GM03348 (cell line): ENCODE data around the gene NEK5.
A peak's percentile ranks its signal among the peaks of the same experiment; 100 is the strongest.

Experiments used
- DNase-seq: peaks from one replicate; pipeline ENCODE4 v3.0.0; 2012; ENCODE audit warnings: low spot score

The NEK5 gene

GRCh38 chr13:52010890-52011631 lies 117.8 kb downstream of the NEK5 start, which contains the start of gene ATP7B:
Gene ATP7B (minus strand): TSS chr13:52011450. CDS start chr13:52011337, 113 bp downstream.
- DNase-seq: peak; percentile 44

DNA sequence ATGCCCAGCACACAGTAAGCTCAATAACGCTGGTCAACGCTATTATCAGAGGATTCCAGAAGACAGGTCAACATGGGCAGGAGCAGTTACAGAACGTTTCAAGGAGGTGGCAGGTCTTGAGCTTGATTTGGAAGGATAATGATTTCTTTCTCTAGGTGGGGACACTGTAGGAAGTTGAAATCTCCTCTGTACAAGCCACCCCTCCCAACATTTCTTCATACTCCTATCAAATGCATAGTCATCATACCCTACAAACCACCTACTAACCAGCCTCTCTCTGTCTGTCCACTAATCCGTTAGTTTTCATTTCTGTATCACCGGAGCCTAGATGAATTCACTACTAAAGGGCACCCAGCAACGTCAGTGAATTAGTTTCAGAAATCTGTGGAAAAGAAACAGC lies 118.9 kb downstream of the NEK5 start:
- DNase-seq: no peak

DNA sequence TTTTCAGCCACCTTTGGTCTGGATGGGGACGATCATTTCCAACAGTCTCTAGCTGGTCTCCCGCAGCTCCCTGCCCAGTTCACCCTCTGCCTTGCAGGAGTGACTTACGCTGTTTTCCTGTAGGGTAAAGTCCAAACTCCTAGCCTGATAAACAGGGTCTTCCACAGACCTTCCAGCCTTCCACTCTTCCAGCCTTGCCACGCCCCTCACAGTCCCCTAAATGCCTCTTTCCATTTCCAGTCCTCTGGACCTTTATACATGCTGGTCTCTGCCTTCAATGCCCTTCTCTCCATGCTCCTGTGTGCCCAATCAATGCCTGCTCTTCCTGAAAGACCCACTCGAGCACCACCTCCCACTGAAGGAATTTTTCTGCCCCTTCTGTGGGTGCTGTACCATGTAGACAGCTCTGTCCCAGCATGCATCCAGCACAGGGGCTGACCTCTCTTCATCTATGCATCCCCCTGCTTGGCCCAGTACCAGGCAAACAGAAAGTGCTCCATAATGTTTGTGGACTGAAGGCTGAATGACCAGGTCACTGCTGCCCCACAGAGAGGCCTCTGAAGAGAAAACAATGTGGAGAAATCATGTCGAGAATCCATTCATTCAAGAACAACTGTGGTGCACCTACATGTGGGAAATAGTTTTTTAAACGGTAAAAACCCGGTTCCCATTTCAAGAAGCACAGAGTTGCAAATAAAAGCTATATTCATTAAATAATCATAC lies 122.2 kb downstream of the NEK5 start:
- DNase-seq: no peak

DNA sequence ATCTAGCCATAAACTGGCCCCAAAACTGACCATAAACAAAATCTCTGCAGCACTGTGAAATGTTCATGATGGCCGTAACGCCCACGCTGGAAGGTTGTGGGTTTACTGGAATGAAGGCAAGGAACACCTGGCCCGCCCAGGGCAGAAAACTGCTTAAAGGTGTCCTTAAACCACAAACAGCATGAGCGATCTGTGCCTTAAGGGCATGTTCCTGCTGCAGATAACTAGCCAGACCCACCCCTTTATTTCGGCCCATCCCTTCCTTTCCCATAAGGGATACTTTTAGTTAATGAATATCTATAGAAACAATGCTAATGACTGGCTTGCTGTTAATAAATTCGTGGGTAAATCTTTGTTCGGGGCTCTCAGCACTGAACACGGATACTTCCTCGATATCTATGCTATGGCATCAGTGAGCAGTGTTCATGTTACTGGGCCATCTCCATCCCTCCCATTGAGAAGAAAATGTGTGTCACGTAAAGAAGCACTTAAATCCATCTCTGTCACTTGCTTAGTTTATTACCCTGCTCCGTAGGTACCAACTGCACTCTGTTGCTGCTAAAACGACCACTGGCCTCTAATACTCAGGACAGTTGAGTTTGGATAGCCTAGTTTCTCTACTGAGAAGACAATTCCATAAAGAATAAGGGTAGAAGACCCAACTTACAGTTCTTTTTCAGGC lies 122.9 kb downstream of the NEK5 start:
- no peak for DNase-seq

DNA sequence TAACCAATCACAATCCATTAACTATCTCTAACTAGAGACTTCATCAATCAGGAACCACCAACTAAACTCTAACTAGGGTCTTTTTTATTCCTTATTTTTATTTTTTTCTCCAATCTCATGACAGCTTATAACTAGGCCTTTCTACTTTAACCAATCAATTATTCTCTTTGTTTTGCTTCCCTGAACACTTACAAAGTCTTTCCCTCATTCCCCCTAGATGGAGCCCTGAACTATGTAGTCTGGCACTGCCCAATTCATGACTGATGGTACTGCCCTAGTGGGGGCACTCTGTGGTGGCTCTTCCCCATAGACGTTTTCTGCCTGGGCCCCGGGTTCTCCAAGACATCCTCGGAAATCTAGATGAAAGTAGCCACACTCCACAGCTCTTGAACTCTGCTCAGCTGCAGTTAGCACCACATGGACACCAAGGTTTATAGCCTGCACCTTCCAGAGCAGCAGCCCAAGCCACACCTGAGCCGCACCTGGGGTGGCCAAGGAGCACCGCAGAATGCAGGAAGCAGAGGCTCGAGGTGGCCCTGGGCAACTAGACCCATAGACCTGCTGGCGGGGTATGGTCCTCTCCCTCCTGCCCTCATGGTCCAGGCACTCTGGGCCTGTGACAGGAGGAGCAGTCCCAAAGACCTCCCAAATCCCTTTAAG lies 124.2 kb downstream of the NEK5 start:
- DNase-seq: no peak

GRCh38 chr13:52003541-52003940 lies 125.3 kb downstream of the NEK5 start:
- DNase-seq: no peak

GRCh38 chr13:52002361-52002760 lies 126.5 kb downstream of the NEK5 start:
- DNase-seq: no peak

DNA sequence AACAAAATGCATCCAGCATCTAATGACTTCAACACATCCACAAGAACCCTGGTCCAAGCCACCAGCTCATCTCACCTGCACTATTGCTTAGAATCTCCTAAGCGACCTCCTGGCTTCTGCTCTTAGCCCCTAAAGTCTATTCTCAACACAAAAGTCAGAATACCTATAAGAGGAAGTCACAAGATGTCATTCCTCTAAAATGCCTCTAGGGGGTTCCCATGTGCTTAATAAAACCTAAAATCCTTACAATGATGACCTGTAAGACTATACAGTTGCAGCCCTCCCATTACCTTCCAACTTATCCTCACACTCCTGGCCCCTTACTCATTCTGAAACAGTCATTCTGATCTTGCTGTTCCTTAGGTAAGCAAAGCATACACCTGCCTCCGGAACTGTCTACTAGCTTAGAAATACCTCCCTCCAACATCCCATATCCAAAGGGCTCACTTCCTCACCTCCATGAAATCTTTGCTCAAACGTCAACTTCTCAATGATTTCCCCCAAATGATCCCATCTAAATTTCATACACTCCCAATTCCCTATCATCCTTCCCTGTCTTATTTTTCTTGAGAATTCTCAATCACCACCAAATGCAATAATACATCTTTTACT lies 127.6 kb downstream of the NEK5 start:
- DNase-seq: peak; percentile 71

- DNase-seq: no peak
Measured at GRCh38 chr13:51999921-52000320, 129.0 kb downstream of the NEK5 start.

DNA sequence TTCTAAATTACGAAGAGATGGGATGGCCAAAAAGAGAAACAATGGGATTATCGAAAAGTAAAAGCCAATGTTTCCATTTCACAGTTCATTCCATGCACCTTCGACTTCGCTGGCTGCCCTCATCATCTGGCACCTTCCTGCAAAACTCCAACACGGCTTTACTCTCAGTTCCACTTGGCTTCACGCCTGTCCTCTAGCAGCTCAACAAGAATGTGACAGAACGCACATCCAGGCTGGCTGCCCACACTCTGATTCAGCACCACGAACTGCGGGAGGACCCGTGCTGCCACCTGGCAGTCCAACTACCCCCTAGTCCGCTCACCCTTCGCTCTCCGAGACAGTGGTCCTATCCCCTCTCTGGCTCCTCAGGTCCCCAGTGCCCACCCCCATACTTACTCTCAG lies 129.4 kb downstream of the NEK5 start:
- DNase-seq: peak; percentile 40

- no peak for DNase-seq
Measured at GRCh38 chr13:51998723-51999509, 130.0 kb downstream of the NEK5 start.

DNA sequence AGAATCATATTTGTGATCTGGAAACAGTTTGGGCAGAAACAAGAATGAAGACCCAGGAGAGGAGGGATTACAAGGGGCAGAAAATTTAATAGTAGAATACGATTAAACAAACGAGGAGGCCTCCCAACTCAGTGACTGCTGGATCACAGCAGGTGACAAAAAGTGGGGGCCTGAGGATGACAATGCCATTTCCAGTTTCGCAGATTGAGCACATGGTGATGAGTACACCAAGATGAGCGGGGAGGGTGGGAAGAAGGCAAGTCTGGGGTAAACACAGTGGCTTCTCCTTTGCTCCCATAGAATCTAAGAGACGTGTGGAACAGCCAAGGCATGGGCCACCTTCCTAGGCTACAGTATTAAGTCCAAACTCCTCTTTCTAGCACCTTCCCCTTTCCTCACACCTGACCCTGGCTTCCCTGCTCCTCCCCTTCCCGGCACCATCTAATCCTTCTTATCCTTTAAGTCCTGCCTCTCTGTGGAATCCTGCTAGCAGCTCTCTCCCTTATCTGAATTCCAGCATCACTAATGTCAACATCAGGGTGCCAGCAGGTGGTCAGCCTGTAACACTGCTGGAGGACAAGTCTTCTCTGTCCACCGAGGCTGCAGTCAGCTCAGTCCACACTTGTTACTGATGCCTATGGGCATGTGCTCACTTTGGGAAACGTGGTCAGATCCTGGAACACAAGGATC lies 131.1 kb downstream of the NEK5 start:
- no peak for DNase-seq

DNA sequence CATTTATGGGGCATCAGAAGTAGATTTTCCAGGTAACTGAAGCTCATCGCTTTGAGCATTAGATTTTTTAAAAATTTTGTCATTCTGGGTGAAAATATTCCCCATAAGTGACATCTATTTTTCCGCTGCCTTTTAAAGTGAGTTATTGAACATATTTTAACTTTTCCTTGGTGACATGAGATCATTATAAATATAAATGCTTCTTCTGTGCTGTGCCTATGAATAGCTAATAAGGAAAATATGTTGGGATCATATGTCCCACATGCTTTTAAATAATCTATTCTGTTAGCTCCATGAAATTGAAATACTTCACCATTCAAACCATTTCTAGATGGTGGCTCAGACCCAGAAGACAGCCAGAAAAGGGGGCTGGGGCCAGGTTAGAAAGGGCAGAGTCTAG lies 131.7 kb downstream of the NEK5 start:
- DNase-seq: no peak

- no peak for DNase-seq
Measured at GRCh38 chr13:51996641-51997040, 132.2 kb downstream of the NEK5 start.

DNA sequence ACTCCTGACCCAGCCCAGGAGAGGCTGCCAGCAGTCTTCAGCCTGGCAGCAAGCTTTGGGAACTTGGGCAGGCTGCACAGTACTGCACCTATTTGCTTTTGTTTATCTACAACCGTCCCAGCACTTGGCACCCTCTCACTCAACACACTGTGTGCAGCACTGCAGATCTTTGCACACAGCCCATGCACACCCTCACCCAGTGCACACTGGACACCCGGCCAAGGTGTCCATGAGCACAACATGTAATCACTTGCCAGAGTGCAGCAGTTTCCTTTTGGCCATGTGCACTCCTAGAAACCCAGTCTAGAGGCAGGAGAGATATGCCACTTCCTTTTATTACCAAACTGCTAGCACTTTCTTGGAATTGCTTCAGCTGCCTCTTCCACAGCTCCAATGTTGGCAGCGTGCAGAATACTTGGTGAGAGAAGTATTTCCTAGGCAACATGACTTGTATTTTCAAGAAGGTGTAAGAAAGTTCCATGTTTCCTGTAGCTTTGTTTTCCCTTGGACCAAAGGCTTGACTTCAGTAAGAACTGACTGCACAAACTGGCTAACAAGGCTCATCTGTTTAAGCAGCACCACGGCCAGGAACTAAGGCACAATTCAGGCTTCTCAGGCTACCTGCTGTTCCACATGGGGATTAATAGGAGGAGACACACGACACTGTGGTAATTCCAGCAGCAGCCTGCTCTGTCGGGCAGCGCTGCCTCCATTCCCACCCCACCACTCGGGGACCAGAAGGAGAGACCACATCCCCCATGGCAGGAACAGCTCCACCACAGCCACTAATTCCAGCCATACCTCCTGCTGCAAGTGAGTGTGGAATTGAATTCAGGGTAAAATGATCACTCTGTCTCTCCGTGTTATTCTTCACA lies 133.0 kb downstream of the NEK5 start:
- peak; percentile 28 for DNase-seq

DNA sequence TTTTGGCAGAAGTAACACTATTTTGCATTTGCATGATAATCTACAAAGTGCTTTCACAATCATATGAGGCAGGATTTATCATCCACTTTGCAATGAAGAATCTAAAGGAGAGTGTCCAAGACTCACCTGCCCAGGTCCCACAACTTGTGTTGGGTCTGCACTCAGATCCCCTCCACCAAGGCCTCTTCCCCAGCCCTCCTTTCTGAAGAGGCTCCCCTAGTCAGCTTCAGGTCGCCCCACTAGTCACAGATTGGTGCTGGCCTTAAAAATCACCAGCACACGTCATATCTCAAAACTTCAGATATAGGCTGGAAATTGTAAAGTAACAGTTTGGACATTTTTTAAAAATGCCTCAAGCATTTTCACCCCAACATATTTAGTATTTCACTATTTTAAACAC lies 135.2 kb downstream of the NEK5 start:
- DNase-seq: no peak

DNA sequence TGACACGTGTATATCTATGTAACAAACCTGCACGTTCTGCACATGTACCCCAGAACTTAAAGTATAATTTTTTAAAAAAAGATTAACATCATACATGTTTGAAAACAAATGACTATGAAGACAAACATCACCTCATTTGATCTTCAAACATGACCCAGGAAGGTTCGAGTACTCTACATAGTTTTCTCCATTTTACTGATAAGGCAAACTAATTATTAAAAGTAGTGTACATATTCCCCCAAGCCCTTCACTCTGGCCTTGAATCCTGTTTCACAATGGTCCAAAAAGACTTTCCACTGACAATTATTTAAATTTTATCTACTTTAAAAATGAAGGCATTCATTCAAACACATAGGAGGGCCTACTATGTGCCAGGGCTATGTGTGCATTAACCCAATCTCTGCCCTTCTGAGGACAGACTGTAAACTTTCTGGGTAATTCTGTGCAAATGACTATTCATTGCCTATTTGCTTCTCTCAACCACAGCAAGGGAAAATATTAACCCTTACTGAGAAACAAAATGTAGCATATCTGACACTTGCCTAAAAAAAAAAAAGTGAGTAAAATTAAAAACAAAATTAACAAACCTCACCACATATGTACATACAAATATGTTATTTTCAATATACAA lies 139.8 kb downstream of the NEK5 start:
- DNase-seq: no peak
